Effector memory CD8-positive, alpha-beta T cell (primary cell): Measurements from ENCODE around the gene CACNA1D.
"Not testable (repeated sequence)": the region's sequence is repeated elsewhere in the genome, so short reads cannot be mapped to it uniquely, and the experiment has no call there.

Experiments
- ATAC-seq: fragments of 150-1000 bp; cut with Tn5 transposase; replicated peaks from 2 replicates; pipeline ENCODE4 v1.10.0; 2021; ENCODE audit warnings: mild to moderate bottlenecking, moderate library complexity
- DNase-seq, 3 experiments: peaks; one replicate each; pipeline ENCODE4 v3.0.0; 2021
- H3K27ac Mint-ChIP-seq, 2 donors: one replicate each; pipeline ENCODE4 v1.8.0; 2022; ENCODE audit warnings: mild to moderate bottlenecking in 2 of 2, mixed read lengths in 2 of 2, moderate library complexity in 2 of 2
- H3K27me3 Mint-ChIP-seq, 2 donors: one replicate each; pipeline ENCODE4 v1.8.0; 2022; ENCODE audit warnings: mixed read lengths in 2 of 2
- H3K36me3 Mint-ChIP-seq: one replicate; pipeline ENCODE4 v1.8.0; 2022; ENCODE audit warnings: mild to moderate bottlenecking, moderate library complexity, mixed read lengths; ENCODE audit not compliant: insufficient read depth
- H3K4me1 Mint-ChIP-seq, 2 donors: one replicate each; pipeline ENCODE4 v1.8.0; 2022; ENCODE audit warnings: low read depth in 2 of 2, mixed read lengths in 2 of 2
- H3K4me3 Mint-ChIP-seq, 2 donors: one replicate each; pipeline ENCODE4 v1.8.0; 2022; ENCODE audit warnings: mild to moderate bottlenecking in 2 of 2, mixed read lengths in 2 of 2, moderate library complexity in 2 of 2
- H3K9me3 Mint-ChIP-seq, 2 donors: one replicate each; pipeline ENCODE4 v1.8.0; 2022; ENCODE audit warnings: mixed read lengths in 2 of 2

CACNA1D gene

GRCh38 chr3:53650928-53651661 lies 156.7 kb downstream of the CACNA1D start:
- ATAC-seq = no peak
- DNase-seq = no peak
- H3K27me3 Mint-ChIP-seq = peaks cover 47 to 61% of the 10 kb centered on the region in 2 donors
- H3K27ac Mint-ChIP-seq = no peak overlapping the region
- H3K4me3 Mint-ChIP-seq = no peak overlapping the region
- no peaks in the 10 kb centered on the region for H3K4me1 Mint-ChIP-seq
- peaks cover 0 to 10% of the 10 kb centered on the region in 2 donors for H3K9me3 Mint-ChIP-seq
- no peaks in the 10 kb centered on the region for H3K36me3 Mint-ChIP-seq

- no peak overlapping the region for H3K4me3 Mint-ChIP-seq
- H3K9me3 Mint-ChIP-seq = peaks cover 0 to 10% of the 10 kb centered on the region in 2 donors
- H3K4me1 Mint-ChIP-seq = no peaks in the 10 kb centered on the region
- H3K27me3 Mint-ChIP-seq = peaks cover 43 to 53% of the 10 kb centered on the region in 2 donors
- ATAC-seq = no peak
- no peak for DNase-seq
- H3K36me3 Mint-ChIP-seq = no peaks in the 10 kb centered on the region
- no peak overlapping the region for H3K27ac Mint-ChIP-seq
Measured at GRCh38 chr3:53651927-53652326, 157.5 kb downstream of the CACNA1D start.

GRCh38 chr3:53657651-53658050 lies 163.2 kb downstream of the CACNA1D start:
- H3K36me3 Mint-ChIP-seq = no peaks in the 10 kb centered on the region
- H3K4me3 Mint-ChIP-seq = no peak overlapping the region
- no peaks in the 10 kb centered on the region for H3K4me1 Mint-ChIP-seq

GRCh38 chr3:53658613-53659193 lies 164.3 kb downstream of the CACNA1D start:
- Mint-ChIP-seq H3K27me3 (peaks cover 21 to 50% of the 10 kb centered on the region in 2 donors), H3K9me3 (peaks cover 0 to 7% of the 10 kb centered on the region in 2 donors), H3K4me3 (no peak overlapping the region), H3K27ac (no peak overlapping the region), H3K4me1 (no peaks in the 10 kb centered on the region), H3K36me3 (no peaks in the 10 kb centered on the region)
- ATAC-seq = no peak
- no peak for DNase-seq

More at GRCh38 chr3:53657651-53658050, 163.2 kb downstream of the CACNA1D start:
- no peak for ATAC-seq
- no peak for DNase-seq
- peaks cover 0 to 7% of the 10 kb centered on the region in 2 donors for H3K9me3 Mint-ChIP-seq
- peaks cover 20 to 43% of the 10 kb centered on the region in 2 donors for H3K27me3 Mint-ChIP-seq
- H3K27ac Mint-ChIP-seq = no peak overlapping the region

- Mint-ChIP-seq H3K9me3 (peaks cover 0 to 6% of the 10 kb centered on the region in 2 donors), H3K27me3 (peaks cover 30 to 58% of the 10 kb centered on the region in 2 donors)
Measured at GRCh38 chr3:53659996-53660395, 165.6 kb downstream of the CACNA1D start.

GRCh38 chr3:53661480-53661879 lies 167.1 kb downstream of the CACNA1D start:
- H3K4me1 Mint-ChIP-seq = no peaks in the 10 kb centered on the region
- peaks cover 29 to 57% of the 10 kb centered on the region in 2 donors for H3K27me3 Mint-ChIP-seq
- no peaks in the 10 kb centered on the region for H3K9me3 Mint-ChIP-seq
- H3K4me3 Mint-ChIP-seq = no peak overlapping the region
- no peaks in the 10 kb centered on the region for H3K36me3 Mint-ChIP-seq
- no peak overlapping the region for H3K27ac Mint-ChIP-seq
- ATAC-seq (no peak), DNase-seq (no peak)

More at GRCh38 chr3:53659996-53660395, 165.6 kb downstream of the CACNA1D start:
- Mint-ChIP-seq H3K4me3 (no peak overlapping the region), H3K27ac (no peak overlapping the region), H3K4me1 (no peaks in the 10 kb centered on the region), H3K36me3 (no peaks in the 10 kb centered on the region)
- ATAC-seq = no peak
- no peak for DNase-seq

GRCh38 chr3:53664812-53665211 lies 170.4 kb downstream of the CACNA1D start:
- not testable (repeated sequence) for DNase-seq, H3K4me3 Mint-ChIP-seq, H3K36me3 Mint-ChIP-seq, H3K27ac Mint-ChIP-seq, H3K9me3 Mint-ChIP-seq, ATAC-seq, H3K4me1 Mint-ChIP-seq
- H3K27me3 Mint-ChIP-seq = peaks cover 36 to 61% of the 10 kb centered on the region in 2 donors

GRCh38 chr3:53665608-53666425 lies 171.4 kb downstream of the CACNA1D start:
- no peak for DNase-seq
- Mint-ChIP-seq H3K27ac (no peak overlapping the region), H3K4me3 (no peak overlapping the region), H3K9me3 (no peaks in the 10 kb centered on the region), H3K36me3 (no peaks in the 10 kb centered on the region), H3K27me3 (peaks cover 36 to 54% of the 10 kb centered on the region in 2 donors), H3K4me1 (no peaks in the 10 kb centered on the region)
- ATAC-seq = no peak

GRCh38 chr3:53668872-53669271 lies 174.5 kb downstream of the CACNA1D start:
- ATAC-seq = no peak
- Mint-ChIP-seq H3K4me3 (no peak overlapping the region), H3K27me3 (peaks cover 49 to 64% of the 10 kb centered on the region in 2 donors), H3K36me3 (no peaks in the 10 kb centered on the region), H3K4me1 (no peaks in the 10 kb centered on the region), H3K27ac (no peak overlapping the region), H3K9me3 (no peaks in the 10 kb centered on the region)
- DNase-seq = no peak

- Mint-ChIP-seq H3K4me1 (no peaks in the 10 kb centered on the region), H3K9me3 (no peaks in the 10 kb centered on the region), H3K4me3 (no peak overlapping the region), H3K27me3 (peaks cover 50 to 73% of the 10 kb centered on the region in 2 donors), H3K27ac (no peak overlapping the region), H3K36me3 (no peaks in the 10 kb centered on the region)
- no peak for ATAC-seq
- DNase-seq = no peak
Measured at GRCh38 chr3:53670721-53671120, 176.3 kb downstream of the CACNA1D start.

GRCh38 chr3:53671192-53671960 lies 177.0 kb downstream of the CACNA1D start:
- Mint-ChIP-seq H3K4me1 (no peaks in the 10 kb centered on the region), H3K9me3 (no peaks in the 10 kb centered on the region), H3K36me3 (no peaks in the 10 kb centered on the region), H3K27me3 (peaks cover 44 to 68% of the 10 kb centered on the region in 2 donors), H3K27ac (no peak overlapping the region), H3K4me3 (no peak overlapping the region)
- ATAC-seq (no peak), DNase-seq (no peak)

GRCh38 chr3:53671961-53672299 lies 177.5 kb downstream of the CACNA1D start:
- ATAC-seq (no peak), DNase-seq (no peak)
- H3K4me3 Mint-ChIP-seq = no peak overlapping the region
- H3K27me3 Mint-ChIP-seq = peaks cover 40 to 65% of the 10 kb centered on the region in 2 donors
- no peaks in the 10 kb centered on the region for H3K36me3 Mint-ChIP-seq
- H3K4me1 Mint-ChIP-seq = no peaks in the 10 kb centered on the region
- no peak overlapping the region for H3K27ac Mint-ChIP-seq
- H3K9me3 Mint-ChIP-seq = no peaks in the 10 kb centered on the region

GRCh38 chr3:53672981-53673380 lies 178.6 kb downstream of the CACNA1D start:
- DNase-seq (no peak), ATAC-seq (no peak)
- Mint-ChIP-seq H3K4me3 (no peak overlapping the region), H3K4me1 (no peaks in the 10 kb centered on the region), H3K9me3 (no peaks in the 10 kb centered on the region), H3K27ac (no peak overlapping the region), H3K36me3 (no peaks in the 10 kb centered on the region), H3K27me3 (peaks cover 40 to 70% of the 10 kb centered on the region in 2 donors)
